Stimulated activated naive CD8-positive, alpha-beta T cell treated with anti-CD3 and anti-CD28 coated beads, Interleukin-15, Interleukin-2, amounts not matched to agents 100 U/mL and 50 U/mL, for 24 hours (primary cell): ENCODE results near the gene BIRC7.

Source experiments
- ATAC-seq: fragments of 150-1000 bp; cut with Tn5 transposase; one replicate; pipeline ENCODE4 v1.10.0; 2021
- DNase-seq: peaks from one replicate; pipeline ENCODE4 v3.0.0; 2021

BIRC7 gene

GRCh38 chr20:63226042-63226943, 9.4 kb upstream of the BIRC7 start:
- DNase-seq: no peak
- no peak for ATAC-seq

GRCh38 chr20:63227260-63227659, 8.4 kb upstream of the BIRC7 start:
- ATAC-seq (no peak), DNase-seq (no peak)

- DNase-seq (no peak), ATAC-seq (no peak)
These were observed 6.9 kb upstream of the BIRC7 start for GRCh38 chr20:63228806-63229205.

- no peak for DNase-seq
- peak; percentile 47 for ATAC-seq
These were observed 4.9 kb upstream of the BIRC7 start for GRCh38 chr20:63230800-63231268.

GRCh38 chr20:63232235-63233060, 3.3 kb upstream of the BIRC7 start:
- DNase-seq: no peak
- ATAC-seq: no peak

GRCh38 chr20:63233061-63233344, 2.7 kb upstream of the BIRC7 start:
- ATAC-seq (no peak), DNase-seq (no peak)

GRCh38 chr20:63233924-63234323, 1.8 kb upstream of the BIRC7 start:
- DNase-seq (no peak), ATAC-seq (no peak)

- DNase-seq (peak; percentile 41), ATAC-seq (no peak)
These were observed 859 bp upstream of the BIRC7 start for GRCh38 chr20:63234693-63235398.

- no peak for ATAC-seq
- no peak for DNase-seq
These were observed 572 bp downstream of the BIRC7 start for GRCh38 chr20:63236116-63236837.

GRCh38 chr20:63238031-63238430, 2.3 kb downstream of the BIRC7 start:
- ATAC-seq (no peak), DNase-seq (no peak)

- ATAC-seq (no peak), DNase-seq (no peak)
These were observed 2.9 kb downstream of the BIRC7 start for GRCh38 chr20:63238514-63239125.

- ATAC-seq (no peak), DNase-seq (no peak)
These were observed 3.7 kb downstream of the BIRC7 start for GRCh38 chr20:63239431-63239830.

GRCh38 chr20:63240004-63240403, 4.3 kb downstream of the BIRC7 start:
- no peak for DNase-seq
- ATAC-seq: no peak

GRCh38 chr20:63241272-63241671, 5.6 kb downstream of the BIRC7 start:
- DNase-seq (no peak), ATAC-seq (no peak)

GRCh38 chr20:63242736-63243135, 7.0 kb downstream of the BIRC7 start:
- ATAC-seq: no peak
- no peak for DNase-seq

- DNase-seq (no peak), ATAC-seq (no peak)
These were observed 8.0 kb downstream of the BIRC7 start for GRCh38 chr20:63243604-63244247.

GRCh38 chr20:63244468-63244867, 8.8 kb downstream of the BIRC7 start:
- ATAC-seq: no peak
- no peak for DNase-seq

- DNase-seq: no peak
- no peak for ATAC-seq
These were observed 11.0 kb downstream of the BIRC7 start for GRCh38 chr20:63246490-63247288.

- DNase-seq: no peak
- ATAC-seq: no peak
These were observed 12.0 kb downstream of the BIRC7 start for GRCh38 chr20:63247671-63248228.
